UCSD-AML1 (cell line): ENCODE results near the gene CNTNAP2.

Experiments
- DNase-seq: peaks from one replicate; lab custom pipeline; 2025; ENCODE audit not compliant: unreplicated experiment; lab: John Stamatoyannopoulos, UW

Gene CNTNAP2

GRCh38 chr7:147878912-147879661 is 1762.5 kb downstream of the CNTNAP2 start:
- no peak for DNase-seq

GRCh38 chr7:147885869-147886268 is 1769.3 kb downstream of the CNTNAP2 start:
- DNase-seq: no peak

- DNase-seq: no peak
These were observed 1777.7 kb downstream of the CNTNAP2 start for GRCh38 chr7:147894271-147894670.

GRCh38 chr7:147896121-147896520 is 1779.5 kb downstream of the CNTNAP2 start:
- DNase-seq: no peak

- no peak for DNase-seq
These were observed 1787.1 kb downstream of the CNTNAP2 start for GRCh38 chr7:147903536-147904218.

GRCh38 chr7:147904219-147904576 is 1787.6 kb downstream of the CNTNAP2 start:
- DNase-seq: no peak

- DNase-seq: no peak
These were observed 1793.0 kb downstream of the CNTNAP2 start for GRCh38 chr7:147909431-147910148.

- no peak for DNase-seq
These were observed 1794.6 kb downstream of the CNTNAP2 start for GRCh38 chr7:147911201-147911601.

- no peak for DNase-seq
These were observed 1795.7 kb downstream of the CNTNAP2 start for GRCh38 chr7:147912291-147912690.

GRCh38 chr7:147912946-147913638 is 1796.5 kb downstream of the CNTNAP2 start:
- no peak for DNase-seq

- no peak for DNase-seq
These were observed 1799.2 kb downstream of the CNTNAP2 start for GRCh38 chr7:147915781-147916180.

GRCh38 chr7:147916573-147916972 is 1800.0 kb downstream of the CNTNAP2 start:
- DNase-seq: no peak

- no peak for DNase-seq
These were observed 1807.2 kb downstream of the CNTNAP2 start for GRCh38 chr7:147923841-147924240.

GRCh38 chr7:147937428-147937827 is 1820.8 kb downstream of the CNTNAP2 start:
- DNase-seq: no peak

- no peak for DNase-seq
These were observed 1824.8 kb downstream of the CNTNAP2 start for GRCh38 chr7:147941381-147941780.

GRCh38 chr7:147944321-147944720 is 1827.7 kb downstream of the CNTNAP2 start:
- DNase-seq: no peak

- no peak for DNase-seq
These were observed 1836.3 kb downstream of the CNTNAP2 start for GRCh38 chr7:147952918-147953317.

GRCh38 chr7:147968046-147968610 is 1851.5 kb downstream of the CNTNAP2 start:
- DNase-seq: no peak

- DNase-seq: no peak
These were observed 1855.1 kb downstream of the CNTNAP2 start for GRCh38 chr7:147971606-147972110.

GRCh38 chr7:147978201-147978600 is 1861.6 kb downstream of the CNTNAP2 start:
- no peak for DNase-seq

GRCh38 chr7:147978651-147979050 is 1862.0 kb downstream of the CNTNAP2 start:
- no peak for DNase-seq
